ENCODE results near the gene SUFU. TPM values are rescaled to one million over a fixed set of nuclear protein-coding genes. Genes with fewer than 3 reads are reported as not detected.

Gene SUFU
- total and polyA plus RNA-seq, 2 of the 13 experiments (the other 11 are each of a cell fraction or from before 2014, with no cell fraction given) = 2.9 to 5.5 TPM

GRCh38 chr10:102660888-102661657, 157.3 kb downstream of the SUFU start (continued):
- TF ChIP-seq TFDP1 (CRISPR knock-in tag; IDR thresholded peaks at IDR 0.05; ENCODE audit: borderline replicate concordance) (no peak), KLF11 (CRISPR knock-in tag; IDR thresholded peaks at IDR 0.05) (no peak), MTA1 (CRISPR knock-in tag; IDR thresholded peaks at IDR 0.05; ENCODE audit: borderline replicate concordance) (peak; percentile 89; the same call in 1 of the 2 replicates), DNMT3B (CRISPR knock-in tag; conservative IDR thresholded peaks at IDR 0.05) (no peak), ZSCAN25 (CRISPR knock-in tag; IDR thresholded peaks at IDR 0.05) (no peak), YY1 (IDR thresholded peaks at IDR 0.05; ENCODE audit: insufficient read depth, insufficient replicate concordance, low read depth, low read length) (no peak), ZNF646 (CRISPR knock-in tag; IDR thresholded peaks at IDR 0.05) (no peak), EHMT2 (IDR thresholded peaks at IDR 0.05; ENCODE audit: borderline replicate concordance, low read depth, low read length) (no peak), REXO4 (CRISPR knock-in tag; IDR thresholded peaks at IDR 0.05; ENCODE audit: borderline replicate concordance) (no peak), RXRA (CRISPR knock-in tag; IDR thresholded peaks at IDR 0.05) (peak; percentile 72), ZNF710 (CRISPR knock-in tag; IDR thresholded peaks at IDR 0.05; ENCODE audit: borderline replicate concordance) (peak; percentile 71; the same call in 1 of the 2 replicates), ZNF839 (CRISPR knock-in tag; IDR thresholded peaks at IDR 0.05; ENCODE audit: borderline replicate concordance) (no peak), GPN1 (CRISPR knock-in tag; IDR thresholded peaks at IDR 0.05; ENCODE audit: borderline replicate concordance) (no peak), MTF1 (CRISPR knock-in tag; IDR thresholded peaks at IDR 0.05) (no peak)

All from HepG2 (cell line).